Stimulated activated naive CD8-positive, alpha-beta T cell treated with anti-CD3 and anti-CD28 coated beads, Interleukin-15, amount 100 ng/mL, for 72 hours (primary cell): ENCODE measurements around the gene LGALSL.

Source experiments
- ATAC-seq: fragments of 150-1000 bp; cut with Tn5 transposase; 2 replicates; pipeline ENCODE4 v1.10.0; 2021; ENCODE audit warnings: mild to moderate bottlenecking, moderate library complexity
- DNase-seq, 2 donors: peaks; one replicate each; pipeline ENCODE4 v3.0.0; 2021 to 2022
- H3K27ac Mint-ChIP-seq, 2 donors: one replicate each; pipeline ENCODE4 v1.8.0; 2022; ENCODE audit warnings: mild to moderate bottlenecking in 2 of 2, mixed read lengths in 2 of 2, moderate library complexity in 2 of 2
- H3K27me3 Mint-ChIP-seq: one replicate; pipeline ENCODE4 v1.8.0; 2022; ENCODE audit warnings: mixed read lengths
- H3K4me1 Mint-ChIP-seq: one replicate; pipeline ENCODE4 v1.8.0; 2022; ENCODE audit warnings: mild to moderate bottlenecking, mixed read lengths
- H3K4me3 Mint-ChIP-seq, 2 donors: one replicate each; pipeline ENCODE4 v1.8.0; 2022; ENCODE audit warnings: mild to moderate bottlenecking in 2 of 2, mixed read lengths in 2 of 2, moderate library complexity in 1 of 2
- H3K9me3 Mint-ChIP-seq, 2 donors: one replicate each; pipeline ENCODE4 v1.8.0; 2022; ENCODE audit warnings: mixed read lengths in 2 of 2

Gene LGALSL

GRCh38 chr2:64492821-64493220 is 38.9 kb downstream of the LGALSL start:
- Mint-ChIP-seq H3K4me3 (no peak overlapping the region), H3K4me1 (peaks cover 15% of the 10 kb centered on the region), H3K27ac (no peak overlapping the region), H3K9me3 (no peaks in the 10 kb centered on the region), H3K27me3 (peaks cover 18% of the 10 kb centered on the region)
- no peak for DNase-seq
- no peak for ATAC-seq

- Mint-ChIP-seq H3K27me3 (peaks cover 27% of the 10 kb centered on the region), H3K4me1 (peaks cover 7% of the 10 kb centered on the region), H3K27ac (no peak overlapping the region), H3K9me3 (no peaks in the 10 kb centered on the region), H3K4me3 (no peak overlapping the region)
- DNase-seq (no peak), ATAC-seq (no peak)
Observed at GRCh38 chr2:64493788-64494187, 39.8 kb downstream of the LGALSL start.

GRCh38 chr2:64498438-64498837 is 44.5 kb downstream of the LGALSL start:
- Mint-ChIP-seq H3K27ac (peak overlapping the region in 1 of 2 donors; percentile 9), H3K9me3 (no peaks in the 10 kb centered on the region), H3K4me1 (peaks cover 7% of the 10 kb centered on the region), H3K4me3 (no peak overlapping the region), H3K27me3 (peaks cover 29% of the 10 kb centered on the region)
- DNase-seq, result no peak
- no peak for ATAC-seq

GRCh38 chr2:64500549-64500948 is 46.6 kb downstream of the LGALSL start:
- Mint-ChIP-seq H3K27me3 (peaks cover 39% of the 10 kb centered on the region), H3K27ac (no peak overlapping the region), H3K4me1 (peaks cover 7% of the 10 kb centered on the region), H3K9me3 (no peaks in the 10 kb centered on the region), H3K4me3 (no peak overlapping the region)
- ATAC-seq (no peak), DNase-seq (no peak)

GRCh38 chr2:64501946-64502345 is 48.0 kb downstream of the LGALSL start:
- Mint-ChIP-seq H3K9me3 (no peaks in the 10 kb centered on the region), H3K27ac (no peak overlapping the region), H3K4me1 (peaks cover 7% of the 10 kb centered on the region), H3K4me3 (no peak overlapping the region), H3K27me3 (peaks cover 29% of the 10 kb centered on the region)
- DNase-seq, result no peak
- ATAC-seq, result no peak

GRCh38 chr2:64502860-64503259 is 48.9 kb downstream of the LGALSL start:
- no peaks in the 10 kb centered on the region for H3K9me3 Mint-ChIP-seq
- H3K27ac Mint-ChIP-seq, result no peak overlapping the region
- peaks cover 7% of the 10 kb centered on the region for H3K4me1 Mint-ChIP-seq
- H3K27me3 Mint-ChIP-seq, result peaks cover 21% of the 10 kb centered on the region
- DNase-seq (no peak), ATAC-seq (no peak)
- H3K4me3 Mint-ChIP-seq, result no peak overlapping the region

- H3K4me3 Mint-ChIP-seq, result no peak overlapping the region
- peaks cover 10% of the 10 kb centered on the region for H3K27me3 Mint-ChIP-seq
- no peak for ATAC-seq
- no peak overlapping the region for H3K27ac Mint-ChIP-seq
- no peak for DNase-seq
- no peaks in the 10 kb centered on the region for H3K9me3 Mint-ChIP-seq
- H3K4me1 Mint-ChIP-seq, result peaks cover under 1% of the 10 kb centered on the region
Observed at GRCh38 chr2:64504774-64505720, 51.1 kb downstream of the LGALSL start.

GRCh38 chr2:64506686-64507085 is 52.7 kb downstream of the LGALSL start:
- no peak for DNase-seq
- no peaks in the 10 kb centered on the region for H3K9me3 Mint-ChIP-seq
- H3K27me3 Mint-ChIP-seq, result peaks cover 10% of the 10 kb centered on the region
- H3K4me1 Mint-ChIP-seq, result no peaks in the 10 kb centered on the region
- no peak for ATAC-seq
- no peak overlapping the region for H3K27ac Mint-ChIP-seq
- H3K4me3 Mint-ChIP-seq, result no peak overlapping the region
